PC-3 (cell line): Measurements from ENCODE around the gene C16orf86.

ENCODE experiments used
- EZH2 ChIP-seq: fragments of 300-600 bp; sonication (generic); IDR thresholded peaks from one replicate; pipeline ENCODE4 v1.6.1; 2017; ENCODE audit warnings: antibody characterized with exemption, mild to moderate bottlenecking, low read length; ENCODE audit not compliant: unreplicated experiment
- TF ChIP-seq, protein P1 (sequence below): fragments of 300-600 bp; sonication (generic); conservative IDR thresholded peaks from 2 replicates; pipeline ENCODE4 v1.5.1; 2017; ENCODE audit warnings: antibody characterized with exemption, low read depth, mild to moderate bottlenecking, low read length

- TF ChIP-seq, protein P1, sequence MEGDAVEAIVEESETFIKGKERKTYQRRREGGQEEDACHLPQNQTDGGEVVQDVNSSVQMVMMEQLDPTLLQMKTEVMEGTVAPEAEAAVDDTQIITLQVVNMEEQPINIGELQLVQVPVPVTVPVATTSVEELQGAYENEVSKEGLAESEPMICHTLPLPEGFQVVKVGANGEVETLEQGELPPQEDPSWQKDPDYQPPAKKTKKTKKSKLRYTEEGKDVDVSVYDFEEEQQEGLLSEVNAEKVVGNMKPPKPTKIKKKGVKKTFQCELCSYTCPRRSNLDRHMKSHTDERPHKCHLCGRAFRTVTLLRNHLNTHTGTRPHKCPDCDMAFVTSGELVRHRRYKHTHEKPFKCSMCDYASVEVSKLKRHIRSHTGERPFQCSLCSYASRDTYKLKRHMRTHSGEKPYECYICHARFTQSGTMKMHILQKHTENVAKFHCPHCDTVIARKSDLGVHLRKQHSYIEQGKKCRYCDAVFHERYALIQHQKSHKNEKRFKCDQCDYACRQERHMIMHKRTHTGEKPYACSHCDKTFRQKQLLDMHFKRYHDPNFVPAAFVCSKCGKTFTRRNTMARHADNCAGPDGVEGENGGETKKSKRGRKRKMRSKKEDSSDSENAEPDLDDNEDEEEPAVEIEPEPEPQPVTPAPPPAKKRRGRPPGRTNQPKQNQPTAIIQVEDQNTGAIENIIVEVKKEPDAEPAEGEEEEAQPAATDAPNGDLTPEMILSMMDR: no peak
- TF ChIP-seq EZH2: no peak
Observed at GRCh38 chr16:67657017-67657608, 9.5 kb upstream of the C16orf86 start.
